DMS53 treated with DMSO at 0.1 percent for 48 hours (cell line): ENCODE data around the gene ASCL3.
"Not testable (repeated sequence)": the region's sequence is repeated elsewhere in the genome, so short reads cannot be mapped to it uniquely, and the experiment has no call there.

Experiments used
- DNase-seq: peaks from one replicate; lab custom pipeline; 2025; ENCODE audit not compliant: unreplicated experiment; lab: John Stamatoyannopoulos, UW

ASCL3 gene, protein sequence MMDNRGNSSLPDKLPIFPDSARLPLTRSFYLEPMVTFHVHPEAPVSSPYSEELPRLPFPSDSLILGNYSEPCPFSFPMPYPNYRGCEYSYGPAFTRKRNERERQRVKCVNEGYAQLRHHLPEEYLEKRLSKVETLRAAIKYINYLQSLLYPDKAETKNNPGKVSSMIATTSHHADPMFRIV

DNA sequence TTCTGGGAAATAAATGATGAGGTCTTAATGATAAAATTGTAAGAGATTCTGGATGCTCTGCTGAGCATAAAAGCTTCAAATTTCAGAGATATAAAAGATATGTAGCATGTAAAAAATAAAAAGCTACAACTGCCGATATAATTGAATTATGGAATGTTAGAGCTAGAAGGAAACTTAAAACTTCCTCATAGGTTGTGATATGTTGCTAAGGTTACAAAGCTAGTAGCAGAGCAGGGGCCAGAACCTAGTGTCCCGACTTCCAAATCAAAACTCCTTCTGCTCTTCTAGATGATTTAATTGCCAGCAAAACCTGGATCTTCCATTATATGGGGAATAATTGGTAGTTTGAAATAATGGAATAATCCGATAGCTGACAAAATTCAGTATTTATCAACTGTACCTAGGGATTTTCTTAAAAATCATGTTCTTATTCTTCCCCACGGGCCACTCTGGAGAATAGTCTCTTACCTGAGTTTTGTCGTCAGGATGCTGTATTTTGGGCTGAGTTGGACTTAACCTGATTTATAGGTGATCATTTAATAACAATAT is at the start of gene ASCL3:
ASCL3 (minus strand) TSS at position 499 of the 549 bp plus-strand sequence. CDS start 4,855 bp downstream, outside the sequence.
- DNase-seq, result no peak

DNA sequence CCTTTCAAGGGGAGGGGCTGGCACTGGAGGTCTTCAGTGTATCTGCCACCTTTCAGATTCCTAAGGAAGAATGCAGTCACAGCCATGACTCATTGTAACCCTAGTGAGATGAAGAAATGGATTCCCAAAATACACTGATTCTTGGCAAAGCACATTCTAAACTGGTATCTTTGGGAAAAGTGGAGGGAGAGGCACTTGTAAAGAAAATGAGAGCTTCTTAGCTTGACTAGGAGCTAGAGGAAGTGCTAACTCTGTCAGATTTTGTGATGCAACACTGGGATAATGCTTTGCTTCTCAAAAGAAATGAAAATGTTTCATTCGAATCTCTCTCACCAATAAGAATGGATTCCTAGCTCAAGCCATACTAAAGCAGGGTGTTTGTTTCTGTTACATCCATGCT is 46.6 kb upstream of the ASCL3 start:
- DNase-seq, result no peak

DNA sequence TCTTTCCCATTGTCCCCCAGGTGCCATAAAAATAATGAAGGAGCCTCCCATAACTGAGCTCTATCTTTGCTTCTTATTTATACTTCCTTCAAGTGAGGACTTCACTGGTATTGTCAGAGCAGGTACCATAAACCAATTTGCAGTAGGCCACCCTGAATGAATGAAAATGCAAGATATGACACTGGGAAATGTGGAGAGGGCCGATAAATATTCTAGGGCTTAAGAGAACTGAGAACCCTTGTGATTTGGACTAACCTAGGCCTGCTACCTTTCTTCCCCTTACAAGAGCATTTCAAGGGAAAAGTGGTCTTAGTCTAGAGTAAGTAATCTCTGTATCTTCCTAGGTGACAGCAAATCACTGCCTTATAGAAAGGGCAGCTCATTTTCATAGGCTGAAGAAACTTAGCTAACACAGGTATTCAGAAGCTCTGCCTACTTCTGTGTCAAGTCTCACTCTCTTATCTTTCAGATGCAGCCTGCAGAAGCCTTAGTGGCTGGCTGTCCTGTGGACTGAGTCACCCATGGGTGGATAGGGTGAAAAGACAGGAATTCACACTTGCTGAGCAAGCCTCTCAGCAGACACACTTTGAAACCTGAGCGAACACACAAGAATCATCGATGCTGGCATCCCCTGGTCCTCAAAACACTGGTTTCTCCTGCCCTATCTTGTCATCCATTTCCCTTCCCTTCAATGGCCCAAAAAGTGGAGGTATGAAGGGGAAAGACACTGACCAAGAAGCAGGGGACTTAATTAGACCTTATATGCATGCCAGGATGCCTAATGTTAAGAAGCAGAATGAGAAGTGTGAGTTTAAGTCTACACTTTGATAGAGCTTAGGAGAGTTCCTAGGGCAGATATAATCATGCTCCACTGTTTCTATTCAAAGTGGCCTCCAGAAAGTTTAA is 45.8 kb upstream of the ASCL3 start:
- no peak for DNase-seq

DNA sequence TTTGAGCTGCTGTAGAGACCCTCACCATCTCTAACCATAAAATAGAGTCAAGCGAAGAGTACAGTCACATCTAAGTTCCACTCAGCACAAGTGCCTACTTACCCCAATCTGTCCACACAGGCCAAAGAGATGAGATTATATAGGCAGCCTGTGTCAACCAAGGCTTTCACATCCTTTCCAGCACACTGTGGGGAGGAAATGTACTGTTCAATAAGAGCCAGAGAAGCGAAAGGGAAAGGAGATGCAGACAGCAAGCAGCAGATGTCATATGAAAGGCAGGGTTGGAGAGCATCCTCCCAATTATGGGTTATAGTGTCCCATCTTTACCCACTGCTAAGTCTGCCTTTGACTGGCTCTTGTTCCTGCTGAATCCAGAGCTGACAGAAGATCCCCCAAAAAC is 44.6 kb upstream of the ASCL3 start:
- DNase-seq, result no peak

DNA sequence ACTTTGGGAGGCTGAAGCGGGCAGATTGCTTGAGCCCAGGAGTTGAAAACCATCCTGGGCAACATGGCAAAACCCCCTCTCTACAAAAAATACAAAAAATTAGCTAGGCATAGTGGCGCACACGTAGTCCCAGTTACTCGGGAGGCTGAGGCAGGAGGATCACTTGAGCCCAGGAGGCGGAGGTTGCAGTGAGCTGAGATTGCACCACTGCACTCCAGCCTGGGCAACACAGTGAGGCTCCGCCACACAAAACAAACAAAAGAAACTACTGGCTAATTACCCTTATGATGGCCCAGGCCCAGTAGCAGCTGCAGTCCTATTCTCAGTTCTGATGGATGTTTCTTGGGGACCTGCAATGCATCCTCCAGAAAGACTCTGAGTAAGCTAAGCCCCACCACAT is 44.0 kb upstream of the ASCL3 start:
- not testable (repeated sequence) for DNase-seq

DNA sequence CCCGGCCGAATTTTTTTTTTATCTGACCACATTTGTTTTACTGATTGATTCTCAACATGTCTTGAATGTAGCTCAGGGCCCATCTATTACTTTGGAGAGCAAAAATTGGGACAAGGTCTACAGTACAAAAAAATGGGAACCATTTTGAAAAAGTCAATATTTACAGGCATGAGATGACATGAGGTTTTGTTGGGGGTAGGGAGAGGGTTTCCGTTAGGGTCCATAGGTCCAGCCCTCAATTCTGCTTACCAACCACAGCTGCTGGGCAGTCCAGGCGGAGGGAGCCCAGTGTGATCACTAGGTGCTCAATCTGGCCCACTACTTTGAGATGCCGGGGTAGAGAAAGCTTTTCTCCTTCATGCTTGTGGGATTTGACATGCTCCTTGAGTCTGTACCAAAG is 42.6 kb upstream of the ASCL3 start:
- DNase-seq, result no peak

DNA sequence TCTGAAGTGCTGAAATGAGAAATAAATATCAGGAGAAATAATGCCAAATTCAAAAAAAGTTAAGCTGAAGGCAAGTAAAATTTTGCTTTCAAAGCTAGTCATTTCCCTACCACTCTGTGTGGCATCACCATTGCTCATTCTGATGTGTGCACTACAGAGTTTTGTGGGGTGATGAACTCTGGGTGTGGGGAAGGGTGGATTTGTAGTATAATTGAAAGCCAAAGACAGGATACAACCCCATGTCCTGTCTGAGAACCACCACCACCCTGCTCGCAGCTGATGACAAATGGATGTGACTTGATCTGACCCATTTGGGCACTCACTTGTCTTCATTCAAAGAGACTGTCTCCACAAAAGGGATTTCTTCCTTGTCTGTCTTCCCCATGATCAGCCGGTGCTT is 40.7 kb upstream of the ASCL3 start:
- DNase-seq, result no peak

DNA sequence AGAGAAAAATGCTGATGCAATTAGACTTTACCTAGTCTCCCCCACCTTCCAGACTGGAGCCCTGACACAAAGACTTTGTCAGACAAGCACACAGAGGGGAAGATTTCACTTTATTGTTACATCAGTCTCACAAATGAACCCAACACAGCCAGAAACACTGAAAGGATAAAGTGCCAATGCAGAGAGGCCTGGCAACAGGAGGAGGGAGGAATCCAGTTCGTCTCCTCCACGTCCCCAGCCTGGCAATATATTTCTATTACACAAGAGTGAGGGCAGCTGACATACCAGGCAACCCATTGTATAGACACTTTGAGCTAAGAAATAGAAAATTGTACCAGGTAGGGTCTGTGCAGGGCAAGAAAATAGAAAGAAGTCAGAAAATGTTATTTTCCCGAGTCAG is 37.7 kb upstream of the ASCL3 start:
- DNase-seq, result no peak

DNA sequence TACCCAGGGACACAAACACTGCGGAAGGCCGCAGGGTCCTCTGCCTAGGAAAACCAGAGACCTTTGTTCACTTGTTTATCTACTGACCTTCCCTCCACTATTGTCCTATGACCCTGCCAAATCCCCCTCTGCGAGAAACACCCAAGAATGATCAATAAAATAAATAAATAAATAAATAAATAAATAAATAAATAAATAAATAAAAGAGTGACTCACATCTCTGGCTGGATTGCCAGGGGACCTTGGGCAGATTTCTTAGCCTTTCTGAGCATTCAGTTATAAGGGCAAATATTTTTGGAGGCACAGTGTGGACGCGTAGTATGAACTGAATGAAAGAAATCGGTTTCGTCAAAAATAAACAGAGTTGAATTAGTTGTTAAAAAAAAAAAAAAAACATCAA is 36.5 kb upstream of the ASCL3 start:
- not testable (repeated sequence) for DNase-seq

DNA sequence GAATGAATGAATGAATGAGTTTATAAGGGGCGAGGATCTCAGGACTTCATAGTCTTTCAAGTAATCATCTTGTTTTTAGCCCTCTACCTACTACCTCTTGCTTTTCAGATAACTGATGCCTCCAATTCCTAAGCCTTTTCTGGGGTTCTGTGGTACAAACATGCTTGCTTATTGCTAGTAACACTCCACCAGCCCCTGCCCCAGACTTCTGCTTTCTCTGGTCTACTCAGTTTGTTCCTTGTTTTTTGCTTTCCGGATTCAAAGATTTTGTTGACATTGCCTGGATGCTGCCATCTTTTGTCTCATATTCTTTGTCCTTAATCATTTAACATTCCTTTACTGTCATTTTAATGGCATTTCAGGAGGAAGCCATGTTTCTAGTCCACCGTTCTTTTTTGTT is 30.3 kb upstream of the ASCL3 start:
- no peak for DNase-seq

DNA sequence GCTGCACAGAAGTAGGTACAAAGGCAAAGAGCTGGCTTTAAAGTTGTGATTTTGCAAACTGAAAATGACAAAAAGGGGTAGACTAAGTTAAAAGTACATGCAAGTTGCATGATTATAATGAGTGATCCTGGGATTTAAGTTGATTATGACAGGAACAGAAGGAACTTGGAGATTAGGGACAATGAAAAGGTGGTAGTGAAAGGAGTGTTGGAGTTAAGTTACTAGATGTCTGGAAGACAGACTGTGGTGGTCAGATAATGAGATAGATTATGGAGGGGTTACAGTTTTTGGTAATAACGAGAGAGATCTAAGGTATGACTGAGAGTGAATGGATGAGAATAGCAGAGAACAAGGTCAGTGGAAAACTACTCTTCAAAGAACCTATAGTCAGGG is 29.1 kb upstream of the ASCL3 start:
- no peak for DNase-seq

DNA sequence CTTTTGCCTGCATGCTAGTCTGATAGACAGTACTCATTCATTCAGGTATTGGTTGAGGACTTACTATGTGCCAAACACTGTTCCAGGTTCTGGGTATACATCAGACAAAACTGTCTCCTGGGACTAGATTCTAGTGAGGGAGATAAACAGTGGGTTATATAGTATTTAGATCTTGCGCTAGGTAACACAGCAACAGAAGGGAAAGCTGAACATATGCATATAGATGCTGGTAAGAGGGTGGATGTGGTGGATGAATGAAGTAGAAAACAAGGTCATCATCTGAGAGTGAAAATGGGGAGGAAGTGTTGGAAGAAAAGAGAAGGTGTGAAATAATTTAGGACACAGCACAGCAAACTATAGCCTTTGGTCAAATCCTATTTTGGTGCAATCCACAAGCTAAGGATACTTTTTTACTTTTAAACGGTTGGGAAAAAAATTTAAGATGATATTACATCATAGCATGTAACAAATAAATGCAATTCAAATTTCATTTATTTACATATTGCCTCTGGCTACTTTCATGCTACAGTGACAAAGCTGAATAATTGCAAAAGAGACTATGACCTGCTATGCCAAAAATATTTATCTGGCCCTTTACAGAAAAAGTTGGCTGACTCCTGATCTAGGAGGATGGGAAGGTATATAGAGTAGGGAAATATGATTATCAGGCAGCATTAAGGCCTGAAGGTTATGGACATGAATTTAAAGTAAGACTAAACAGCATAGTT is 28.5 kb upstream of the ASCL3 start:
- DNase-seq, result no peak

DNA sequence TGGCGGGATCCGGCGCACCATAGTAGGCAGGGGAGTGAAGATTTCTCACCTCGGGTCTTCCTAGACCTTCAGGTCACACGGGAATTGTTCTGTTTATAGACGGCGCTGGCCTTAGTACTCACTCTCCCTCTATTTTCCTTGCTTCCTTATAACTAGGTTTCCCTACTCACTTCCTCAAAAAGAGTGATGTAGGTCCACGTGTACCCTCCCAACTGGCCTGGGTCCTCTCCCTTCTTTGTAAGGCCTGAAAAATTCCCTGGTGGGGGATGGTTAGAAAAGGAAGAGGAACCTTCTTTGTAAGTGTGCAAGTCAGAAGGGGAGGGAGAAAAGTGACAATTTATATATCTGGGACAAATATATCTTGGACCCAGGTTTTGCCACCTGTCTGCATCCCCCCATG is 24.4 kb upstream of the ASCL3 start:
- DNase-seq, result no peak

DNA sequence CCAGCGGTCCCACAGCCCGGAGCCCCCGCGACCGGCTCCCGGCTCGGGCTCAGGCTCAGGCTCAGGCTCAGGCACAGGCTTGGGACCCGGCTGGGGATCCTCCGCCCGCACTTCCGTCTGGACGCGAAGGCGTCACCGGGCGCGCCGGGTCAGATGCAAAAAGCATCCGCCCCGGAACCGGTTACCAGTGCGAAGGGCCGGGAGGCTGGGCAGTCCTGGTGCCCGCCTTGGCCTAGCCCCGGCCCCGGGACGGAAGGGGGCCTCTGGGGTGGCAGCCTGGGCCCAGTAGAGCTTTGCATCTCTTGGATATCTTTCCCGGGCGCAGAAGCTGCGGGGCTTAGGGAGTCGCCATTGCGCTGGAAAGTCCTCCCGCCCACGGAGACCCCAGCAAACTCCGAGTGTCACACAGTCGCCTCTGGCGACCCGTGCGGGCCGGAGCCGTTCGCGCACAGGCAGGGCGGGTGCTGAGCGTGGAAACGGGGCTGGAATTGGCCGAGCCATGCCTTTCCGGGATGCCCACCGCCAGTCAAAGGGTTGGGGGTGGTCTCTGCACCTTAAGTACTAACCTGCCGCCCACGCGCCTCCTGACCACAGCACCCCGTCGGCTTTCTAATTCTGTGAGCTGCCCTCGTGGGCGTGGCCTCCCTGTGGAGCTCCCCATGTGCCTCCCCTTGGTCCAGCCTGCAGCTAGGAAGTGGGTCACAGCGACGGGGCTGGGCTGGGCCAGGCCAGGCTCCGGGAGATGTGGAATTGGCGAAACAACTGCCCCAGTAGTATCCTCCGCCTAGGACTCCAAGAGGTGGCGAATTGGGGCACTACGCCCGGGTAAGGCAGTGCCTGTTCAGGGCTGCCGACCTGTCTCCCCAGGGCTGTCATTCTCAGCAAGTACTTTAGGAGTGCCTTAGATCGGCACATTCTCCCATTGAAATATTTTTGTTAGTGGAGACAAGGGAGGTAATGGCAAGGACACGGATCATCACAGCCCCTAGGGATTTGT is 21.8 kb upstream of the ASCL3 start, which contains the start of gene TMEM9B:
TMEM9B (minus strand) TSS at position 119 of the 997 bp plus-strand sequence. CDS start 129 bp downstream, outside the sequence.
- peak; percentile 84 for DNase-seq

DNA sequence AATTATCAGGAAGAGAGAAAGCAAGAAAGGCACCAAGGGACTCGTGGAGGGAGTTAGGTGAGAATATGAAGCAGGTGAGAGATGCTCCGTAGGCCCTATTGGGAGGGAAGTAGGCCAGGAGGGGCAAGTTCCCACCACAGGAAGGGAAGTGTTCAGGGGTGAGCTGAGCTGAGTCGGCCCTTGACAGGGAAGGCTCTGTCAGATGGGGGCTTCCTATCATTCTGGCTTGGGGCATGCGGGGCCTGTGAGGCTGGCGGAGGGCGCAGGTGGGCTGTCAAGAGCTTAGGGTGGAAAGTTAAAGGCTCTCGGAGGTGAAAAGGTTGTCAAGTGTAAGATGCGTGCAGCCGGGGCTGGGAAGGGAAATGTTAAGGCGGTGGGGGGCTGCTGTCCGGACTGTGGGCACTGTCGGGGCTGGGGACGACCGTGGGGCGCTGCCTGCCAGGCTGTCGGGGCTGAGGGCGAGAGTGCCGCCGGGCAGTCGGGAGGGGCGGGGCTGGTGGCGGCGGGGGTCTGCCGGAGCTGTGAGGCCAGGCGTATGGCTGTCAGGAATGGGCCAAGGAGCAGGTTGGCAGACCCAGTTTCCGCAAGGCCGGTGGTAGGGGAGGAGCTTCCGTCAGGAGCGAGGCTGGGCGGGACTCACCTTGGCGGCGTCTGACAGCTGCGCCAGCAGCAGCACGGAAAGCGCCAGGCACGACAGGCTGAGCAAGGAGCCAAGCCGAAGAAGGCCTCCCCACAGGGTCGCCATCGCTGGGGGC is 20.9 kb upstream of the ASCL3 start:
- DNase-seq, result peak; percentile 69

DNA sequence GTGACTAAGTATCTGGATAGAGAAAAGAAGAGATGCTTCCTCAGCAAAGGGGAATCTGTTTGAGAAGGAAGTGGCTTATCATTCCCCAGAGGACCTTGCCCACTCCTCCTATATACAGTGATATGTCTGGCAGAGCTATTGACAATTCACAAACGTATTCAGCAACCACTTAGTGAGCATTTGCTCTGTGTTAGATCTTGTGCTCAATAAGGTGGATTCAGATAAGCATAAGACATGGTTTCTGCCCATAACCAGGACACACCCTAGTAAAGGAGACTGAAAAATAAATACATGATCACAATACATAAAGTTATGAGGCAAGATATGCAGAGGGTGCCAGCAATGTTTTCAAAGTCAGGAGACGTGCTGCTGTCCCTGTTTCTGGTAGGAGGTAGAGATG is 20.0 kb upstream of the ASCL3 start:
- DNase-seq, result no peak

DNA sequence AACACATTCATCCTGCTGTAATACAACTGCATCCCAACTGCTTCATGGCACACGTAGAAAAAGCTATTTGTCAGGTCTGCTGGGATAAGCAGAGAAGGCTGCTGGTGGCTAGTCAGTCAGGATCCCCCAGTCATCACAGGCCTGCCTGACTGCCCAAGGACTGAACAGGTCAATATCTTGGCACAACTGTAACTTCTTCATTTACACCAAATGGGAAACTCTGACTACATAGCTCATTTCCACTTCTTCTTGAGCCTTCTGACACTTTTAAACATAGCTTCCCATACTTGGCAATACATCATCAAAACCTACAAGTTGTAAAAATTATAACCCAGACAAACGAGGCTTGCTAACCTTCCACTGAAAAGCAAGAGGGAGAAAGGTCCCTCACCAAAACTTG is 18.6 kb upstream of the ASCL3 start:
- no peak for DNase-seq

DNA sequence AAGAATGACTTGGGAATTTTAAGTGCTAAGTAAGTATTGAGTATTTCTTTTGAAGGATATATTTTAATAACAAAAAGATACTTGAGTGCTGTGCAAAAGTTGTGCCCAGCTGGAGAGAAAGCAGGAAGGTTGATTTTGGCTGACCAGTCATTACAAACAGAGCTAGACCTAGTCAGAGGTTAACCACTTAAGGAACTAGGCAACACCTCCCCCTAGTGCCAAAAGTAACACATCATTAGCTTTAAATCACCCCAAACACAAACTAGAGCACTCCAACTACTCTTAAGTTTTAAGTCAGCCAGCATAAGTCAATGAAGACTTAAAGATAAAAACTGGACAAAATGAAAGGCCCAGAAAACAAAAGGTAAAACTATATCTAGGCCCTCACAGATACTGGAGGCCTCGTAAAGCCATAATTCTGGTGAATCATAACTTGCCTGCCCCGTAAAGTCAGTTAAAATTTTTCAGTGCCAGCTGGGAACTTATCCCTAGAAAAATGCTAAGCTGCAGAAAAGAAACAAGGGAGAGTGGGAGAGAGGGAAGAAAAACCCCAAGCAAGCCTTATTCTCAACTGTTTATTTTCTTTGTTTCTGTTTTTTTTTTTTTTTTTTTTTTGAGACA is 16.8 kb upstream of the ASCL3 start:
- peak; percentile 67 for DNase-seq

DNA sequence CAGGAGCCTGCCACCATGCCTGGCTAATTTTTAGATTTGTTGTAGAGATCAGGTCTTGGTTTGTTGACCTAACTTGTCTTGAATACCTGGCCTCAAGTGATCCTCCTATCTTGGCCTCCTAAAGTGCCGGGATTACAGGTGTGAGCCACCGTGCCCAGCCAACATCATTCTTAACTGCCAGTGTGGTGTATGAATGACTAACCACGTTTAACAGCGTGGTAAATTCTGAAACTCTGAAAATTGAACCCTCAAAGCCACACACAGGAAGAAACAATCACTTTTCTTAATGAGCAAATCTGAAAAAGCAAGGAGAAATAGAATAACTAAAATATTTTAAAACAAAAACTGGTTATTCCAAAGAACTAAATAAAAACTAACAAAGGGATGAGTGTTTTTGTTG is 14.0 kb upstream of the ASCL3 start:
- no peak for DNase-seq
